ENCODE measurements around the gene ADAMTSL3.

- TF ChIP-seq, protein P1, sequence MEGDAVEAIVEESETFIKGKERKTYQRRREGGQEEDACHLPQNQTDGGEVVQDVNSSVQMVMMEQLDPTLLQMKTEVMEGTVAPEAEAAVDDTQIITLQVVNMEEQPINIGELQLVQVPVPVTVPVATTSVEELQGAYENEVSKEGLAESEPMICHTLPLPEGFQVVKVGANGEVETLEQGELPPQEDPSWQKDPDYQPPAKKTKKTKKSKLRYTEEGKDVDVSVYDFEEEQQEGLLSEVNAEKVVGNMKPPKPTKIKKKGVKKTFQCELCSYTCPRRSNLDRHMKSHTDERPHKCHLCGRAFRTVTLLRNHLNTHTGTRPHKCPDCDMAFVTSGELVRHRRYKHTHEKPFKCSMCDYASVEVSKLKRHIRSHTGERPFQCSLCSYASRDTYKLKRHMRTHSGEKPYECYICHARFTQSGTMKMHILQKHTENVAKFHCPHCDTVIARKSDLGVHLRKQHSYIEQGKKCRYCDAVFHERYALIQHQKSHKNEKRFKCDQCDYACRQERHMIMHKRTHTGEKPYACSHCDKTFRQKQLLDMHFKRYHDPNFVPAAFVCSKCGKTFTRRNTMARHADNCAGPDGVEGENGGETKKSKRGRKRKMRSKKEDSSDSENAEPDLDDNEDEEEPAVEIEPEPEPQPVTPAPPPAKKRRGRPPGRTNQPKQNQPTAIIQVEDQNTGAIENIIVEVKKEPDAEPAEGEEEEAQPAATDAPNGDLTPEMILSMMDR (conservative IDR thresholded peaks at IDR 0.05; ENCODE audit: low read depth in 2 of 2) = peak; percentile 54 to 64
- TF ChIP-seq EZH2 (IDR thresholded peaks at IDR 0.05; ENCODE audit: low read depth, unreplicated experiment) (no peak), POLR2AphosphoS5 (IDR thresholded peaks at IDR 0.05; ENCODE audit: low read depth) (no peak), EZH2phosphoT487 (IDR thresholded peaks at IDR 0.05; ENCODE audit: unreplicated experiment) (no peak), CREB1 (CRISPR knock-in tag; IDR thresholded peaks at IDR 0.05; ENCODE audit: low read depth) (no peak), REST (IDR thresholded peaks at IDR 0.05; ENCODE audit: unreplicated experiment) (no peak), JUNB (IDR thresholded peaks at IDR 0.05; ENCODE audit: unreplicated experiment) (no peak), ZNF331 (CRISPR knock-in tag; IDR thresholded peaks at IDR 0.05; ENCODE audit: low read depth) (no peak), NANOG (IDR thresholded peaks at IDR 0.05; ENCODE audit: borderline replicate concordance) (no peak)
- TF ChIP-seq, protein P2, sequence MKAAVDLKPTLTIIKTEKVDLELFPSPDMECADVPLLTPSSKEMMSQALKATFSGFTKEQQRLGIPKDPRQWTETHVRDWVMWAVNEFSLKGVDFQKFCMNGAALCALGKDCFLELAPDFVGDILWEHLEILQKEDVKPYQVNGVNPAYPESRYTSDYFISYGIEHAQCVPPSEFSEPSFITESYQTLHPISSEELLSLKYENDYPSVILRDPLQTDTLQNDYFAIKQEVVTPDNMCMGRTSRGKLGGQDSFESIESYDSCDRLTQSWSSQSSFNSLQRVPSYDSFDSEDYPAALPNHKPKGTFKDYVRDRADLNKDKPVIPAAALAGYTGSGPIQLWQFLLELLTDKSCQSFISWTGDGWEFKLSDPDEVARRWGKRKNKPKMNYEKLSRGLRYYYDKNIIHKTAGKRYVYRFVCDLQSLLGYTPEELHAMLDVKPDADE (IDR thresholded peaks at IDR 0.05) = no peak
Measured at GRCh38 chr15:83973816-83974215, 319.9 kb downstream of the ADAMTSL3 start.
